C4-2B (cell line): Measurements from ENCODE around the gene DSN1.

ENCODE experiments used
- ZFX ChIP-seq: fragments of 450-650 bp; IDR thresholded peaks from 2 replicates; pipeline ENCODE4 v1.6.1; 2017
- TF ChIP-seq, protein P1 (sequence below): fragments of 450-650 bp; conservative IDR thresholded peaks from 2 replicates; pipeline ENCODE4 v1.5.1; 2017; ENCODE audit warnings: mild to moderate bottlenecking

DNA sequence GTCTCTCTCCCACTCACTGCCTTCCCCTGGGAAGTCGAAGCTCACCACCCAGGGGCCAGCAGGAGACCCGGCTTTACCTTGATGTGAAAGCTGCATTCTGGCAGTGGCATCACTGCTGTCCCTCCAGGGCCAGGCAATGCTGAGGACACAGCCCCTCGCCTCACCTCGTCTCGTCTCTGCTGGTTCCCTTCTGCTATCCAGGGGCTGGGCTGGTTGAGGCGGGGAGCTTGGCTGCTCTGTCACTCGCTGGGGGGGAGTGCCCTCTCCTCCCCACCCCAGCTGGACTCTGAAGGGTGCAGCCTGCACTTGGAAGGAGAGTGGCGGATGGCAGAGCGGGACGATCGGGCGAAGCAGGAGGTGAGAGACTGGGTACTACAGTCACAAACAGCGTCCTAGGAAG lies 12.7 kb upstream of the DSN1 start:
- TF ChIP-seq, protein P1, sequence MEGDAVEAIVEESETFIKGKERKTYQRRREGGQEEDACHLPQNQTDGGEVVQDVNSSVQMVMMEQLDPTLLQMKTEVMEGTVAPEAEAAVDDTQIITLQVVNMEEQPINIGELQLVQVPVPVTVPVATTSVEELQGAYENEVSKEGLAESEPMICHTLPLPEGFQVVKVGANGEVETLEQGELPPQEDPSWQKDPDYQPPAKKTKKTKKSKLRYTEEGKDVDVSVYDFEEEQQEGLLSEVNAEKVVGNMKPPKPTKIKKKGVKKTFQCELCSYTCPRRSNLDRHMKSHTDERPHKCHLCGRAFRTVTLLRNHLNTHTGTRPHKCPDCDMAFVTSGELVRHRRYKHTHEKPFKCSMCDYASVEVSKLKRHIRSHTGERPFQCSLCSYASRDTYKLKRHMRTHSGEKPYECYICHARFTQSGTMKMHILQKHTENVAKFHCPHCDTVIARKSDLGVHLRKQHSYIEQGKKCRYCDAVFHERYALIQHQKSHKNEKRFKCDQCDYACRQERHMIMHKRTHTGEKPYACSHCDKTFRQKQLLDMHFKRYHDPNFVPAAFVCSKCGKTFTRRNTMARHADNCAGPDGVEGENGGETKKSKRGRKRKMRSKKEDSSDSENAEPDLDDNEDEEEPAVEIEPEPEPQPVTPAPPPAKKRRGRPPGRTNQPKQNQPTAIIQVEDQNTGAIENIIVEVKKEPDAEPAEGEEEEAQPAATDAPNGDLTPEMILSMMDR, result no peak
- no peak for TF ChIP-seq ZFX
